SK-N-SH (cell line): ENCODE measurements around the gene TRIM44.

Source experiments
- CTCF ChIP-seq: fragments of 200-600 bp; sonication (generic); IDR thresholded peaks from 2 replicates; pipeline ENCODE4 v1.6.1; 2017; ENCODE audit warnings: antibody characterized with exemption, mild to moderate bottlenecking, moderate library complexity
- EZH2phosphoT487 ChIP-seq: fragments of 200-600 bp; sonication (generic); IDR thresholded peaks from 2 replicates; pipeline ENCODE4 v1.6.1; 2017; ENCODE audit warnings: low read depth, mixed run types, mild to moderate bottlenecking, antibody characterized with exemption, moderate library complexity, borderline replicate concordance
- FOXM1 ChIP-seq: IDR thresholded peaks from 2 replicates; pipeline ENCODE4 v1.4.0; 2012; ENCODE audit warnings: low read depth, mild to moderate bottlenecking
- JUND ChIP-seq: IDR thresholded peaks from 2 replicates; pipeline ENCODE4 v1.4.0; 2012
- REST ChIP-seq: IDR thresholded peaks from 2 replicates; pipeline ENCODE4 v1.6.1; 2012; ENCODE audit warnings: mild to moderate bottlenecking, low read depth, low read length, moderate library complexity

- TF ChIP-seq FOXM1 (no peak), EZH2phosphoT487 (no peak), JUND (no peak), CTCF (no peak), REST (no peak)
Observed at GRCh38 chr11:35792846-35793192, 130.2 kb downstream of the TRIM44 start.
